ENCODE results near the gene FOSL1. TPM values are rescaled to one million over a fixed set of nuclear protein-coding genes. Genes with fewer than 3 reads are reported as not detected.

FOSL1 gene
- total RNA-seq, 2 experiments from 2014 or later, result 2.3 to 3.8 TPM

DNA sequence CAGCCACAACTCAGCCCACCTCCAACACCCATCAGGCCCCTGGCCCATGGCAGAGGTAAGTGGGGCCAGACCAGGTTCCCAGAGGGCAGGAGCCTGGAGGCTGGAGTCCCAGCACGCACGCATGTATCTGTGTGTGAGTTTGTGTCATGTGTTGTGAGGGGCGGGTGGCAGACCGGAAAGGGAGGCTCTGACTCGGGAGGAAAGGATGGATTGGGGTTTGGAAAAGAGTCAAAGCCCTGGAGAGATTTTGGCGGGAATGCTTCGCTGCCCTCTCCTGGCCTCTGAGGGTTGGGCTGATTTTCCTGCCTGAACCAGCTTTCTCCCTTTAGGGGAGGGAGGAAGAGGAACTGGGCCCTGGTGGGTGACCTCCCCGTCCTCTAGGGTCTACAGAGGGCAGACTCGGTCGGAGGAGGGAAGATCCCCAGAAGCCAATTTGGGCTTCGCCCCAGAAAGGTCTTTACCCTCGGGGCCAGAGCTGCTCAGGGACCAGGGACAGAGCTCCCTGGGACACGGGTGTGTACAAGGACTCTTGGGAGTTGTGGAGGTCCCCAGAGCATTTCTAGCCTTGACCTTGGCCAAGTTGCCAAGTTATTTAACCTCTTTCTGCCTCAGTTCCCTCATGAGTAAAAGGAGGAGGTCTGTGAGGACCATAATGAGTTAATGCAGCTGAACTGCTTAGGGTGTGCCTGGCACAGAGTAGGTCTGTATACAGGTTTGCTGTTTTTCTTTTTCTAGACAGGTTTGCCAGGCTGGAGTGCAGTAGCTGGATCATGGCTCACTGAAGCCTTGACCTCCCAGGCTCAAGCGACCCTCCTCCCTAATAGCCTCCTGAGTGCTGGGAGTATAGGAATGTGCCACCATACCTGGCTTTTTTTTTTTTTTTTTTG lies 11.7 kb upstream of the FOSL1 start:
- DNase-seq, result no peak
- POLR2A ChIA-PET, result interaction anchor here (1.5 kb wide), 1 partner anchor 11 kb away, joined by 3 read pairs; no protein-coding TSS in a partner anchor
- H3K9me3 Mint-ChIP-seq (ENCODE audit: insufficient read depth), result no peaks in the 10 kb centered on the region
- H3K27ac Mint-ChIP-seq, result no peak overlapping the region
- CTCF ChIA-PET, result interaction anchor here (1.0 to 5.4 kb wide), 5 partner anchors 11 to 76 kb away, joined by 3 to 41 read pairs (median 3); partner anchors contain the start of genes CCDC85B, FIBP and FOSL1
- no peaks in the 10 kb centered on the region for H3K27me3 Mint-ChIP-seq (ENCODE audit: low read depth)
- no peak overlapping the region for H3K4me3 Mint-ChIP-seq
- peaks cover 7% of the 10 kb centered on the region for H3K36me3 Mint-ChIP-seq (ENCODE audit: low read depth)
- no peak for ATAC-seq
- peaks cover 22% of the 10 kb centered on the region for H3K4me1 Mint-ChIP-seq (ENCODE audit: low read depth)

DNA sequence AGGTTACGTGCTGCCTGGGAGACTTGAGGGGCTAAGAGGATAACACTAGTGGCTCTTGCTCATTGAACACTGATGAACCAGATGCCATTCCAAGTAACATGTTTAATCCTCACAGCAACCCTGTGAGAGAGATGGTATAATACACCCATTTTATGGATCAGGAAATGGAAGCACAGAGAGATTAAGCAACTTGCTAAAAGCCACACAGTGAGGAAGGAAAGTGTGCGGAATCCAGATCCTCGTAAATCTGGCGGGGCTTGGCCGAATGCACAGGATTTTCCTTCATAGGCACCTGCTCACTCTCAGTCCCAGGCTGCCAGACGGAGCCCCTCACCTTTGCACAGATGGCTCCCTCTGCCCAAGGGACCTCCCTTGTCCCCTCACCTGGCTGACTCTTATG lies 7.7 kb upstream of the FOSL1 start:
- CTCF ChIA-PET, result interaction anchor here (1.1 to 1.8 kb wide), 3 partner anchors 17 to 137 kb away, joined by 3 to 10 read pairs (median 3); partner anchors contain the start of genes CCDC85B and MUS81
- peaks cover 4% of the 10 kb centered on the region for H3K27me3 Mint-ChIP-seq (ENCODE audit: low read depth)

DNA sequence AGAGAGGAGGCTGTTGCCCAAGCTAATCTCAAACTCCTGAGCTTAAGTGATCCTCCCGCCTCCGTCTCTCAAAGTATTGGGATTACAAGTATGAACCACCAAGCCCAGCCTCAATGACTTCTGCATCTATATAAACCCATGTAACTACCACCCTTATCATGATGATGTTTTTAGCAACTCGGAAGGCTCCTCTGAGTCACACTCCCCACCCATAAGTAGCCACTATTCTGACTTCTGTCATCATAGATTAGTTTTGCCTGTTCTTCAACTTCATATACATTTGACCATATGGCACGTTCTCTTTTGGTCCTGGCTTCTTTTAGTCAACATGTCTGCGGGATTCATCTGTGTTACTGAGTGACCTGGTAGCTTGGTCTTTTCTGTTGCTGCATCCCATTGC lies 6.4 kb upstream of the FOSL1 start:
- Mint-ChIP-seq H3K4me3 (no peak overlapping the region), H3K9me3 (ENCODE audit: insufficient read depth) (no peaks in the 10 kb centered on the region), H3K27me3 (ENCODE audit: low read depth) (peaks cover 4% of the 10 kb centered on the region), H3K36me3 (ENCODE audit: low read depth) (no peaks in the 10 kb centered on the region), H3K4me1 (ENCODE audit: low read depth) (peaks cover 23% of the 10 kb centered on the region), H3K27ac (no peak overlapping the region)
- ATAC-seq (no peak), DNase-seq (no peak)
- ChIA-PET POLR2A (interaction anchor here (1.1 kb wide), 1 partner anchor 16 kb away, joined by 3 read pairs; no protein-coding TSS in a partner anchor), CTCF (interaction anchor here (1.2 to 2.8 kb wide), 5 partner anchors 16 to 127 kb away, joined by 3 to 10 read pairs (median 6); partner anchors contain the start of genes CCDC85B and FIBP)

More for the DNA sequence above, 7.7 kb upstream of the FOSL1 start:
- Mint-ChIP-seq H3K4me3 (no peak overlapping the region), H3K36me3 (ENCODE audit: low read depth) (no peaks in the 10 kb centered on the region), H3K4me1 (ENCODE audit: low read depth) (peaks cover 12% of the 10 kb centered on the region), H3K9me3 (ENCODE audit: insufficient read depth) (no peaks in the 10 kb centered on the region), H3K27ac (no peak overlapping the region)
- DNase-seq (no peak), ATAC-seq (no peak)
- POLR2A ChIA-PET, result no interaction called here

DNA sequence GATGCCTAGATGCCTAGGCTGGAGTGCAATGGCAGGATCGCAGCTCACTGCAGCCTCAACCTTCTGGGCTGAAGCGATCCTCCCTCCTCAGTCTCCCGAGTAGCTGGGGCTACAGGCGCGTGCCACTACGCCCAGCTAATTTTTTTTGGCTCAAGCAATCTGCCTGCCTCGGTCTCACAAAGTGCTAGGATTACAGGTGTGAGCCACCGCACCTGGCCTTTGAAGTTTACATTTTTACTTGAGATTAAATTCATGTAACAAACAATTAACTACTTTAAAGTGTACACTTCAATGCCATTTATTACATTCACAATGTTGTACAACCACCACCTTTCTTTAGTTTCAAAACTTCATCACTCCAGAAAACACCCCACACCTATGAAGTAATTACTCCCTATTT lies 3.5 kb upstream of the FOSL1 start:
- POLR2A ChIA-PET, result interaction anchor here (0.9 to 6.5 kb wide), 2 partner anchors 13 to 30 kb away, joined by 3 to 64 read pairs; partner anchors contain the start of genes CCDC85B and FIBP
- H3K27ac Mint-ChIP-seq, result no peak overlapping the region
- CTCF ChIA-PET, result interaction anchor here (1.0 to 3.7 kb wide), 2 partner anchors 14 to 19 kb away, joined by 3 to 25 read pairs; partner anchors contain the start of gene CCDC85B
- peaks cover 4% of the 10 kb centered on the region for H3K27me3 Mint-ChIP-seq (ENCODE audit: low read depth)
- DNase-seq (no peak), ATAC-seq (no peak)
- no peaks in the 10 kb centered on the region for H3K9me3 Mint-ChIP-seq (ENCODE audit: insufficient read depth)
- peaks cover 29% of the 10 kb centered on the region for H3K4me1 Mint-ChIP-seq (ENCODE audit: low read depth)
- no peak overlapping the region for H3K4me3 Mint-ChIP-seq
- no peaks in the 10 kb centered on the region for H3K36me3 Mint-ChIP-seq (ENCODE audit: low read depth)

DNA sequence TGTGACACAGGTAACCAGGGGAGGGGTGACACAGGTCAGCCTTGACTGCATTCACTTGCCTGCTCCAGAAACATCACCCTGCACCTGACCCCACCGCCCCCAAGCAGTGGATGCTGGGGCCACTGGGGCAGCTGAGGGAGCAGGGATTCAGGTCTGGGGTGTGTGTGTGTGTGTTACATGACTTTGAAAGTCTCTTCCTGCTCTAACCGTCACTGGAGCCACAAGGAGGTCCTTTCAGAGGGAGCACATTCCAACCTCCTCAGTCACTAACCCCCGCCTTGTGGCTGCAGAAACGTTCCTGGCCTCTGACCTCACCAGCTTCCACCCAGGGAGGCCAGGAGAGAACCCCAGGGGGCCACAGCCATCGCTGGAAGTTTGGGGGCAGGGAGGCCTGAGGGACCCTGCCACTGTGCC lies 2.9 kb upstream of the FOSL1 start:
- ATAC-seq, result no peak
- POLR2A ChIA-PET, result interaction anchor here (1.0 to 6.5 kb wide), 2 partner anchors 12 to 52 kb away, joined by 4 to 64 read pairs; partner anchors contain the start of genes CCDC85B and FIBP

DNA sequence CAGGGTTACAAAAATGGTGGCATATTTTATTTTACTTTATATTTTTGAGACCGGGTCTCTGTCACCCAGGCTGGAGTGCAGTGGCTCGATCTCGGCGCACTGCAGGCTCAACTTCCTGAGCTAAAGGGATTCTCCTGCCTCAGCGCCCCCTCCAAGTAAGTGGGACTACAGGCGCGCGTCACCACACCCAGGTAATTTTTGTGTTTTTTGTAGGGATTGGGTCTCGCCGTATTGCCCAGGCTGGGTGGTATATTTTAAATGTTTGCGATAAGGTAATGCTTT lies 652 bp upstream of the FOSL1 start:
- ChIA-PET POLR2A (interaction anchor here (1.4 to 6.5 kb wide), 2 partner anchors 10 to 11 kb away, joined by 3 to 64 read pairs; partner anchors contain the start of genes CCDC85B and FIBP), CTCF (interaction anchor here (0.5 to 3.7 kb wide), 7 partner anchors 9 to 438 kb away, joined by 3 to 55 read pairs (median 8); partner anchors contain the start of genes CCDC85B, FIBP and MUS81)
- Mint-ChIP-seq H3K4me3 (peak overlapping the region; percentile 45), H3K9me3 (ENCODE audit: insufficient read depth) (no peaks in the 10 kb centered on the region), H3K27me3 (ENCODE audit: low read depth) (no peaks in the 10 kb centered on the region), H3K36me3 (ENCODE audit: low read depth) (peaks cover 4% of the 10 kb centered on the region), H3K4me1 (ENCODE audit: low read depth) (peaks cover 53% of the 10 kb centered on the region), H3K27ac (peak overlapping the region; percentile 65)
- ATAC-seq (no peak), DNase-seq (no peak)

More for the DNA sequence above, 2.9 kb upstream of the FOSL1 start:
- Mint-ChIP-seq H3K36me3 (ENCODE audit: low read depth) (no peaks in the 10 kb centered on the region), H3K27ac (peak overlapping the region; percentile 46), H3K9me3 (ENCODE audit: insufficient read depth) (no peaks in the 10 kb centered on the region), H3K4me3 (no peak overlapping the region), H3K27me3 (ENCODE audit: low read depth) (peaks cover 4% of the 10 kb centered on the region), H3K4me1 (ENCODE audit: low read depth) (peaks cover 35% of the 10 kb centered on the region)
- CTCF ChIA-PET, result interaction anchor here (1.0 to 3.7 kb wide), 2 partner anchors 13 to 19 kb away, joined by 3 to 25 read pairs; partner anchors contain the start of gene CCDC85B
- no peak for DNase-seq

DNA sequence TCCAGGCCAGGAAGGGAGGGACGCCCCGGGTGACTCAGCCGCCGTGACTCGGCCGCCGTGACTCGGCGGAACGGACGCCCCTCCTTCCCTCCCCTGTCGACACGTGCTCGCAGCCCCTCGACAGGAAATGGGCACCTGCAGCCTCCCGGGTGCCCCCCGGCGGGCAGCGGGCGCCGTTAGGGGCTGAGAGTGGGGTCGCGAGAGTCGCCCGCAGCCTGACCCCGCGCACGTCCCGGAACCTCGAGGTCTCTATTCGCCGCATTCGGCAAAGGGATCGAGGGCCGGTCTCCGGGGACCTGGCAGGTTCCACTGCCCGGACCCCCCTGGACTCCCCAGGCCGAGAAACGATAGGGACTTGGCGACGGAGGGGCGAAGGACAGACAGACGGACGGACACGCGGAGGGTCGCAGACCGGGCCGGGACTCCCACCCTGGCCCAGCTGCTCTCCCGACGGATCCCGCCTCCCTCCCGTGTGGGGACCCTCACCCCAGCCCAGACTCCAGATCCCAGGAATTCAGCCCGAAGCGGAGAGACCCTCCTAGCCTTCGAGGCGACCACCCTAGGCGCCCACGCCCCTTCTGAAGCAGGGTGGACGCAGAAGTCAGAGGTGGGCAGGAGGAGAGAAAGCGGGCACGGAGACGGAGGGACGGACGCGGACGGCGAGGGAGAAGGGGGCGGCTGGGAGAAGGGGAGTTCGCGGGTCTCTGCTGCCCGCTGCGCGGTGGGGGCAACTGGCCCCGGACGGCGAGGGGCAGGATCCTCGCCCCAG lies 648 bp downstream of the FOSL1 start:
- peak; percentile 27 for ATAC-seq
- DNase-seq, result peak; percentile 76
- ChIA-PET CTCF (interaction anchor here (1.3 to 4.2 kb wide), 6 partner anchors 10 to 40 kb away, joined by 3 to 55 read pairs (median 22); partner anchors contain the start of genes CCDC85B and FIBP), POLR2A (interaction anchor here (1.2 to 6.5 kb wide), 3 partner anchors 9 to 54 kb away, joined by 3 to 64 read pairs (median 14); partner anchors contain the start of genes CCDC85B and FIBP)
- no peaks in the 10 kb centered on the region for H3K9me3 Mint-ChIP-seq (ENCODE audit: insufficient read depth)
- peaks cover 8% of the 10 kb centered on the region for H3K36me3 Mint-ChIP-seq (ENCODE audit: low read depth)
- H3K27me3 Mint-ChIP-seq (ENCODE audit: low read depth), result no peaks in the 10 kb centered on the region
- H3K4me3 Mint-ChIP-seq, result peak overlapping the region; percentile 66
- peaks cover 62% of the 10 kb centered on the region for H3K4me1 Mint-ChIP-seq (ENCODE audit: low read depth)
- peak overlapping the region; percentile 71 for H3K27ac Mint-ChIP-seq

DNA sequence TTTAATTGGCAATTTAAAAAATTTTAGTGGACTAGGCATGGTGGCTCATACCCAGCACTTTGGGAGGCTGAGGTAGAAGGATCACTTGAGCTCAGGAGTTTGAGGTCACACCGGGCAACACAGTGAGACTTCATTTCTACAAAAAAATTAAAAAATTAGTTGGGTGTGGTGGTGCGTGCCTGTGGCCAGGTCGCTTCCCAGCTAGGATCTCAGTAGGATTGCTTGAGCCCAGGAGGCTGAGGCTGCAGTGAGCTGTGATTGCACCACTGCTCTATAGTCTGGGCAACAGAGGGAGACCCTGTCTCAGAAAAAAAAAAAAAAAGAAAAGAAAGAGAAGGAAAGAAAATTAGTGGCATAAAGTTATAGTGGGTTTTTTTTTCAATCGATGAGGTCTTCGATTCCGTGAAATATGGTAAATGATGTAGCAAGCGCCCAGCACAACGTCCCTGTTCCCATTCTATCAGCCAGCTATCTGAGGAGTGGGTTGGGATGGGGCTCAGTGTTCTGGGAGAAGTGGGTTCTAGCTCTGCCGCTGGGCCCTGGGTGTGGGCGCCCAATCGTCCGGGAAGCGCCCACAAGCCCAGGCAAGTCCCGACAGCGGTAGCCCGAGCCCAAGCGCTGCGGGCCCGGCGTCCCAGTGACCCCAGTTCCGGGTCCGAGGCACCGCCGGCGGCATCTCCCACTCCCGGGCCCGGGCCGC lies 1.4 kb downstream of the FOSL1 start:
- Mint-ChIP-seq H3K27me3 (ENCODE audit: low read depth) (no peaks in the 10 kb centered on the region), H3K4me3 (peak overlapping the region; percentile 78), H3K9me3 (ENCODE audit: insufficient read depth) (no peaks in the 10 kb centered on the region), H3K4me1 (ENCODE audit: low read depth) (peaks cover 68% of the 10 kb centered on the region), H3K36me3 (ENCODE audit: low read depth) (peaks cover 9% of the 10 kb centered on the region), H3K27ac (peak overlapping the region; percentile 79)
- DNase-seq (no peak), ATAC-seq (no peak)
- ChIA-PET CTCF (interaction anchor here (1.6 to 4.2 kb wide), 4 partner anchors 9 to 39 kb away, joined by 6 to 47 read pairs (median 22); partner anchors contain the start of genes CCDC85B and FIBP), POLR2A (interaction anchor here (0.6 to 6.5 kb wide), 6 partner anchors 8 to 326 kb away, joined by 3 to 64 read pairs (median 4); partner anchors contain the start of genes CCDC85B, FAM89B and FIBP)

DNA sequence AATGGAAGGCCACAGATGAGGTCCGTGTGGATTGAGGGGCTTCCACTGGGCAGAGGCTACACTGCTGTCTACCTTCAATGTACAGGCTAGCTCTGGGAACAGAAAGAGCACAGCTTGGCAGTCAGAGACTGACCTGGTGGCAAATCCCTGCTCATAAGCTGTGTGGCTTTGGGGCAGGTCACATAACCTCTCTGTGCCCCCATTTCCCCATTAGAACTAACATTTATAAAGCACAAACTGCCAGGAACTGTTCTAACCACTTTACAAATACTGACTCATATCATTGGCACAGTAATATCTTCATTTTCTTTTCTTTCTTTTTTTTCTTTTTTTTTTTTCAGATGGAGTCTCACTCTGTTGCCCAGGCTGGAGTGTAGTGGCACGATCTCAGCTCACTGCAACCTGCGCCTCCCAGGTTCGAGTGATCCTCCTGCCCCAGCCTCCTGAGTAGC lies 3.1 kb downstream of the FOSL1 start:
- Mint-ChIP-seq H3K9me3 (ENCODE audit: insufficient read depth) (no peaks in the 10 kb centered on the region), H3K4me1 (ENCODE audit: low read depth) (peaks cover 74% of the 10 kb centered on the region), H3K27me3 (ENCODE audit: low read depth) (no peaks in the 10 kb centered on the region), H3K4me3 (no peak overlapping the region), H3K36me3 (ENCODE audit: low read depth) (peaks cover 17% of the 10 kb centered on the region), H3K27ac (no peak overlapping the region)
- CTCF ChIA-PET, result interaction anchor here (0.8 to 4.2 kb wide), 6 partner anchors 7 to 238 kb away, joined by 3 to 47 read pairs (median 8); partner anchors contain the start of genes CCDC85B, FIBP and MUS81
- ATAC-seq (no peak), DNase-seq (no peak)
- POLR2A ChIA-PET, result interaction anchor here (0.7 to 1.2 kb wide), 4 partner anchors 8 to 35 kb away, joined by 3 to 4 read pairs (median 4); no protein-coding TSS in a partner anchor
